GM12892 (cell line): ENCODE measurements around the gene CDRT4.

Source experiments
- POLR2A ChIP-seq: IDR thresholded peaks from 2 replicates; pipeline ENCODE4 v1.6.1; 2011; ENCODE audit warnings: low read depth, low read length, control low read depth
- POLR2AphosphoS5 ChIP-seq: IDR thresholded peaks from 2 replicates; pipeline ENCODE4 v1.6.1; 2011; ENCODE audit warnings: low read depth, low read length, control low read depth

- TF ChIP-seq POLR2AphosphoS5 (no peak), POLR2A (no peak)
Measured at GRCh38 chr17:15481481-15481880, 14.1 kb upstream of the CDRT4 start.
